ENCODE measurements around the gene LSAMP.

Gene LSAMP

GRCh38 chr3:116388867-116389385 is 56.4 kb downstream of the LSAMP start:
- no peak for TF ChIP-seq CTCF (IDR thresholded peaks at IDR 0.05)

DNA sequence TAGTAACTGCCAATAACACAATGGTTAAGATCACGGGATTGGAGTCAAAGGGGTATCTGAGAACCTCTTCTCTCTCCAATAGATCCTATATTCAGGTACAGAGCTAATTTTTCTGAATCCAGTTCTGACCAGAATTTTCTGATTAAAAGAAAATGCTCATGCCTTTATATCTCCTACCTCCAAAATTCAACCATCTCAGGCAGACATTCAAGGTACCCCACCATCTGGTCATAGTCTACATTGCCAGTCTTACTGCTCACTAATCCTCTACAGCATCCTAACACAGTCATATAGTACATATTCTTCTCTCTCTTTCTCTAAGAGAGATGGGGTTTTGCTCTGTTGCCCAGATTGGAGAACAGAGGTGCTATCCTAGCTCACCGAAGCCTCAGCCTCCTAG is 59.1 kb downstream of the LSAMP start:
- TF ChIP-seq CTCF (IDR thresholded peaks at IDR 0.05): no peak

DNA sequence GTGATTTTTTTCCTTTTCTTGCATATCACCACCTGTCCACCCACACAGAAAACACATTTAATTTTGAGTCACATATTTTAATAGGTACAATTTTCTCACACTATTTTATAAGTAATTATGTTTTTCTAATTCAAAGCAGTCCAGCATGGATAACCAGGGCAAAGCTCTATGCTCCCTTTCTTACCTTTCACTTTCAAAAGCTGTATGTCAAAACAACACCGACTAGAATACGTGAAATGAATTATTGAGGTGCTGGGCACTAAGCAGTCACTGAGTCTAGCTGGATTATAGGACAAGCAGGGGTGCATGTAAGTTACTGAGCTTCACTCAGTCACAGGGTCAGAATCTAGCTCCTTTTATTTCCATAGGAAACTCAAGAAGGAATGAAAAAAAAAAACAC is 60.6 kb downstream of the LSAMP start:
- TF ChIP-seq CTCF (IDR thresholded peaks at IDR 0.05): no peak

GRCh38 chr3:116378077-116378476 is 67.2 kb downstream of the LSAMP start:
- TF ChIP-seq CTCF (IDR thresholded peaks at IDR 0.05): no peak

DNA sequence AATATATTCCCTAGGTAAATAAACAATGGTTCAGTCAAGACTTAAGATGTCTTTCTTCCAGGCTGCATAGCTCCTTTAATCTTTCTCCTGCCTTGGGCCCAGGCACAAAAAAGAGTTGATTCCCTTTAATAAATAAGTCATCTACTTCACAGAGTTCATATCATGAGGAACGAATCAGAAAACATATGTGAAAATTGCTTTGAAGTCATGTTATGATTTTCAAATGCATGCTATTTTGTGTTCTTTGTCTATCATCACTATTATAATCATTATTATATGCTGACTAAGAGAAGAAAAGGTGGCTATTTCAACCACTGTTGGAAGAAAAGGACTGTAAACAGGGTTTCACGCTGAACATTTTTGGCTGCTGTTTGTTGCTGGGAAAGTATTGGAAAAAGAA is 70.4 kb downstream of the LSAMP start:
- no peak for TF ChIP-seq CTCF (IDR thresholded peaks at IDR 0.05)

DNA sequence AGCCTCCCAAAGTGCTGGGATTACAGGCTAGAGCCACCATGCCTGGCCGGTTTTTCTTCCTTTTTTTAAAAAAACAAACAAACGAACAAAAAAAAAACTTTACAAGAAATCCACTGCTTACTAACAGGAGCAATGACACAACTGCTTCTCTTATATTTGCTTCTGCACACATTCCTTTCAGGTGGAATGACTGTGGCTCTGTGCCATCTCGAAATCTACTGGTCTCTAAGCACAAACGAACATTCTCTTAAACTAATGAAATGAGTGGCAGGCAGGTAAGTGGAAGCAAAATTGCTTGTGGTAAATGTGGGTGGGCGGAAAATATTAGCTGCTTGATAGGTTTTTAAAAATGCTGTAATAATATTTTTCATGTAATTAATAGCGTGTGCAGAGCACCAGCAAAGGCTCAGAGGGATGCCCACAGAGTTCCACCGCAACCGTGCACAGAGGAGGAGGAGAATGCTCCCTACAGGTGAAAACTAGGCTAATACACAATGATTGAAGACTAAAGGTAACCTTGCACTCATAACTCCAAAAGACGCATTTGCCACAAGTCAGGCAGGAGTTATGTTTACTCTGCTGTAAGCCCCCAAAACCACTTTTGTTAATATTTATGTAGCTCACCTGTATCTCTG is 77.4 kb downstream of the LSAMP start:
- TF ChIP-seq CTCF (IDR thresholded peaks at IDR 0.05): no peak

DNA sequence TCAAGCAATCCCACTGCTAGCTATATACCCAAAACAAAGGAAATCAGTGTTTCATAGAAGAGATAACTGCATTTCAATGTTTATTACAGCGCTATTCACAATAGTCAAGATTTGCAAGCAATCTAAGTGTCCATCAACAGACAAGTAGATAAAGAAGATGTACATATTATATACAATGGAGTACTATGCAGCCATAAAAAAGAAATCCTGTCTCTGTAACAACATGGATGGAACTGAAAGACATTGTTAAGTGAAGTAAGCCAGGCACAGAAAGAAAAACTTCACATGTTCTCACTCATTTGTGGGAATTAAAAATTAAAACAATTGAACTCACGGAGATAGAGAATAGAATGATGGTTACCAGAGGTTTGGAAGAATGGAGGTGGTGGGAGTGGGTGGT is 89.2 kb downstream of the LSAMP start:
- TF ChIP-seq CTCF (IDR thresholded peaks at IDR 0.05): no peak

DNA sequence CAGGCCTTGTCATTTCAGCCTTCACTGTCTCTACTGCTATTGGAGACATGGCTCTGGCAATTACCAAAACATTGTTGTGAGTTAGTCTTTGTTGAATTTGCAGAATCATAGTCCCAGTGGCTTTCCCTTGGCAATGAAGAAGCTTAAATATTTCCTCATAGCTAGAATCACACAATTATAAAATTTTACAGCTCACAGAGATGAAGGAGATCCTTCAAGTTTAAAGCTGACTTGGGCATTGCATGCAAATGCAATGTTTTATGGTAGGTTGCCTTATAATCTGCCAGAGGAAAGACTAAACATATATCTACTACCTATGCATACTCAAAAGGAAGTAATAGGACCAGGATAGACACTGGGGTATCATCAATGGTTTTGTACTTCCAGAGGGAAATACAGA is 90.9 kb downstream of the LSAMP start:
- TF ChIP-seq CTCF (IDR thresholded peaks at IDR 0.05): no peak

Measured in LNCAP (cell line).